Lower lobe of right lung (tissue), 2 donors: ENCODE data around the gene CLEC11A. TPM values are rescaled to one million over a fixed set of nuclear protein-coding genes. Genes with fewer than 3 reads are reported as not detected.
A peak's percentile ranks its signal among the peaks of the same experiment; 100 is the strongest.

Source experiments
- ATAC-seq, 2 donors: fragments of 200-7000 bp; cut with Tn5 transposase; one replicate each; pipeline ENCODE4 v1.9.1; 2020 to 2022; ENCODE audit warnings: mild to moderate bottlenecking in 2 of 2, moderate library complexity in 2 of 2
- DNase-seq: peaks from one replicate; pipeline ENCODE4 v3.0.0-alpha.2; 2020
- H3K27ac ChIP-seq: fragments of 200-600 bp; one replicate; pipeline ENCODE4 v1.8.0; 2022
- H3K27me3 ChIP-seq: fragments of 200-600 bp; one replicate; pipeline ENCODE4 v1.8.0; 2022; ENCODE audit warnings: low read depth
- H3K36me3 ChIP-seq: fragments of 200-600 bp; one replicate; pipeline ENCODE4 v1.8.0; 2022; ENCODE audit warnings: mild to moderate bottlenecking
- H3K4me1 ChIP-seq: fragments of 200-600 bp; one replicate; pipeline ENCODE4 v1.8.0; 2022
- H3K4me3 ChIP-seq: fragments of 200-600 bp; one replicate; pipeline ENCODE4 v1.8.0; 2022; ENCODE audit warnings: mild to moderate bottlenecking
- H3K9me3 ChIP-seq: fragments of 200-600 bp; one replicate; pipeline ENCODE4 v1.8.0; 2022
- CTCF ChIP-seq: fragments of 200-600 bp; IDR thresholded peaks from one replicate; pipeline ENCODE4 v1.8.0; 2022; ENCODE audit warnings: antibody characterized with exemption, mild to moderate bottlenecking
- intact Hi-C: fragments of 100-400 bp; cut with DNase I; formaldehyde crosslinking; loops from one replicate; pipeline ENCODE4 v1.11.0; 2022
- total RNA-seq: library from RNA; stranded (reverse); fragmentation: NEBNext Ultra II Directional; extraction: Animal tissue kit (Norgen Biotek cat#: 25700); gene quantifications from one replicate; pipeline ENCODE4 v1.2.1, GENCODE V29; 2021
- donor health status: DM: no; HTN: yes; CAD: no; lungs with severe emphysema.

The CLEC11A gene
- total RNA-seq, 1 donor from 2014 or later = 9.8 TPM

- ATAC-seq (peak in 1 of 2 donors; percentile 12), DNase-seq (no peak)
- Histone ChIP-seq H3K27ac (no peak overlapping the region), H3K4me1 (no peaks in the 10 kb centered on the region), H3K27me3 (peaks cover 71% of the 10 kb centered on the region), H3K9me3 (no peaks in the 10 kb centered on the region), H3K36me3 (no peaks in the 10 kb centered on the region), H3K4me3 (no peak overlapping the region)
- no peak for TF ChIP-seq CTCF
- intact Hi-C loops = no loop called here
Measured at GRCh38 chr19:50686310-50687032, 36.7 kb upstream of the CLEC11A start.

- Histone ChIP-seq H3K4me3 (no peak overlapping the region), H3K9me3 (no peaks in the 10 kb centered on the region), H3K36me3 (no peaks in the 10 kb centered on the region), H3K27me3 (peaks cover 74% of the 10 kb centered on the region), H3K4me1 (no peaks in the 10 kb centered on the region), H3K27ac (no peak overlapping the region)
- ATAC-seq = no peak
- DNase-seq = no peak
- intact Hi-C loops = no loop called here
- no peak for TF ChIP-seq CTCF
Measured at GRCh38 chr19:50688766-50689165, 34.4 kb upstream of the CLEC11A start.

GRCh38 chr19:50690439-50690838 lies 32.7 kb upstream of the CLEC11A start:
- Histone ChIP-seq H3K4me3 (no peak overlapping the region), H3K27me3 (peaks cover 73% of the 10 kb centered on the region), H3K27ac (no peak overlapping the region), H3K4me1 (no peaks in the 10 kb centered on the region), H3K36me3 (no peaks in the 10 kb centered on the region), H3K9me3 (no peaks in the 10 kb centered on the region)
- DNase-seq (no peak), ATAC-seq (no peak)
- intact Hi-C loops = no loop called here
- no peak for TF ChIP-seq CTCF

GRCh38 chr19:50693064-50693975 lies 29.8 kb upstream of the CLEC11A start:
- Histone ChIP-seq H3K36me3 (no peaks in the 10 kb centered on the region), H3K4me3 (no peak overlapping the region), H3K4me1 (no peaks in the 10 kb centered on the region), H3K27me3 (peaks cover 60% of the 10 kb centered on the region), H3K27ac (no peak overlapping the region), H3K9me3 (no peaks in the 10 kb centered on the region)
- intact Hi-C loops = no loop called here
- no peak for DNase-seq
- TF ChIP-seq CTCF = no peak
- no peak for ATAC-seq

GRCh38 chr19:50694815-50695145 lies 28.4 kb upstream of the CLEC11A start:
- H3K27me3 ChIP-seq = peaks cover 58% of the 10 kb centered on the region
- DNase-seq = no peak
- intact Hi-C loops = no loop called here
- no peak for ATAC-seq
- H3K36me3 ChIP-seq = no peaks in the 10 kb centered on the region
- no peak for TF ChIP-seq CTCF
- no peak overlapping the region for H3K27ac ChIP-seq
- no peak overlapping the region for H3K4me3 ChIP-seq
- no peaks in the 10 kb centered on the region for H3K9me3 ChIP-seq
- no peaks in the 10 kb centered on the region for H3K4me1 ChIP-seq
